NCI-H146 treated with DMSO at 0.1 percent for 48 hours (cell line): ENCODE data around the gene CEACAM19.
A peak's percentile ranks its signal among the peaks of the same experiment; 100 is the strongest.
"Not testable (repeated sequence)": the region's sequence is repeated elsewhere in the genome, so short reads cannot be mapped to it uniquely, and the experiment has no call there.

Experiments
- DNase-seq: peaks from one replicate; lab custom pipeline; 2025; ENCODE audit not compliant: unreplicated experiment; lab: John Stamatoyannopoulos, UW

Gene CEACAM19

GRCh38 chr19:44700547-44700946, 29.3 kb downstream of the CEACAM19 start:
- DNase-seq, result no peak

DNA sequence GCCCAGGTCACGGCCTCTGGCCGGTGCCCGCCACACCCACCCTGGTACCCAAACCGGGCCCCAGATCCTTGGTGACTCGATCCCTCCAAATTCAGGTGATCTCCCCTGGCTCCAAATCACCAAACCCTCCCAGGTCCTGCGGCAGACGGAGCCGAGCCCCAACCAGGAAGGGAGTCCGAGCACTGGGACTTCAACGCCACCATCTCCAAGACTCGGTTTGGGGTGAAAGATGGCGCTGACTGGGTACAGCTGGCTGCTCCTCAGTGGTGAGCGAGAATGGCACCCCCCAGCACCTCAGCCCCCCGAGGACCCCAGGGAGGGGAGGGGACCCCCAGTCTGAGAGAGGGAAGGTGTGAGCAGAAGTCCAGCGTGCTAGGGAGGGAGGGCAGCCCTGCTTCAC, 29.9 kb downstream of the CEACAM19 start:
- DNase-seq, result no peak

DNA sequence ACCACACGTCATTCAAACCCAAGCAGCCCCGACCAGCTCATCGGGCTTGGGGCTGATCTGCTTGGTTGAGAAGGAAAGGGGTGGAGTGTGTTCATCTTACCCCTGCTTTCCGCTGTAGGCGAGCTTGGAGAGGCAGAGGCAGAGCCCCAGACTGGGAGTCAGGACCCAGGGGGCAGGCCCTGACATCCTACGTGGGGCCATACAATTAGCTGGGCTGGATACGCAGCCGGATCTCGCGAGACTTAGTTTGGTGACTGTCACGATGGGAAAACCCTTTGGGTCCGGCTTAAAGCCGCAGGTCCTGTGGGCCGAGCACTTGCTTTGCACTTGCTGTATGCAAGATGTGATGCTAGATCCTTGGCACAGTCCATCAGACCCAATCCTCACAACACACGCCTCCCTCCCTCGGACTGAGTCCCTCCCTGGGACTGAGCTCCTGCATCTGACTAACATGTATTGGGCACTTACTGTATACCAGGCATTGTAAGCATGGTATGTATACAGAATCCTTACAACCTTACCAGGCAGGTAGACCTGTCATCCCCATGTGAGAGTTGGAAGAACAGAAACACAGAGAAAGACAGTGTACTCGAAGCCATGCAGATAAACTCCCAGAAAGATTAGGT, 31.4 kb downstream of the CEACAM19 start:
- no peak for DNase-seq

DNA sequence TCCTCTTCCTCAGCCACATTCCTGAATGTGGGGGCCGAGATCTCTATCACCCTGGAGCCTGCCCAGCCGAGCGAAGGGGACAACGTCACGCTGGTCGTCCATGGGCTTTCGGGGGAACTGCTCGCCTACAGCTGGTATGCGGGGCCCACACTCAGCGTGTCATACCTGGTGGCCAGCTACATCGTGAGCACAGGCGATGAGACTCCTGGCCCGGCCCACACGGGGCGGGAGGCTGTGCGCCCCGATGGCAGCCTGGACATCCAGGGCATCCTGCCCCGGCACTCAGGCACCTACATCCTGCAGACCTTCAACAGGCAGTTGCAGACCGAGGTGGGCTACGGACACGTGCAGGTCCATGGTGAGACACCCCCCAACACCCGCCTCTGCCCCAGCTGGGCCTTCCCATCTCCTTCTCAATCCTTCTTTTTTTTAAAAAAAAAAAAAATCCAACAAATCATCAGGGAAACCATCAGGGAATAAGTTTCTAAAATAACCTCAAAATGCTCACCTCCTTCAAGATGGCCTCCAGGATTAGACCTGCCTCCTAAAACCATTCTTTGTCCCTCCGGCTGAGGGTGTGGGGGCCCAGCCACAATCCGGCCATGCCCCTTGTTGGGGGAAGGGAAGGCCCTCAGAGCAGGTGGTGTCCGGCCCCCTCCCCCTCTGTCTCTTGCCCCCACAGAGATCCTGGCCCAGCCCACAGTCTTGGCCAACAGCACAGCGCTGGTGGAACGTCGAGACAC, 32.2 kb downstream of the CEACAM19 start:
- DNase-seq, result no peak

GRCh38 chr19:44704982-44705381, 33.7 kb downstream of the CEACAM19 start:
- DNase-seq, result no peak

- DNase-seq, result no peak
These were observed 34.3 kb downstream of the CEACAM19 start for GRCh38 chr19:44705502-44706010.

DNA sequence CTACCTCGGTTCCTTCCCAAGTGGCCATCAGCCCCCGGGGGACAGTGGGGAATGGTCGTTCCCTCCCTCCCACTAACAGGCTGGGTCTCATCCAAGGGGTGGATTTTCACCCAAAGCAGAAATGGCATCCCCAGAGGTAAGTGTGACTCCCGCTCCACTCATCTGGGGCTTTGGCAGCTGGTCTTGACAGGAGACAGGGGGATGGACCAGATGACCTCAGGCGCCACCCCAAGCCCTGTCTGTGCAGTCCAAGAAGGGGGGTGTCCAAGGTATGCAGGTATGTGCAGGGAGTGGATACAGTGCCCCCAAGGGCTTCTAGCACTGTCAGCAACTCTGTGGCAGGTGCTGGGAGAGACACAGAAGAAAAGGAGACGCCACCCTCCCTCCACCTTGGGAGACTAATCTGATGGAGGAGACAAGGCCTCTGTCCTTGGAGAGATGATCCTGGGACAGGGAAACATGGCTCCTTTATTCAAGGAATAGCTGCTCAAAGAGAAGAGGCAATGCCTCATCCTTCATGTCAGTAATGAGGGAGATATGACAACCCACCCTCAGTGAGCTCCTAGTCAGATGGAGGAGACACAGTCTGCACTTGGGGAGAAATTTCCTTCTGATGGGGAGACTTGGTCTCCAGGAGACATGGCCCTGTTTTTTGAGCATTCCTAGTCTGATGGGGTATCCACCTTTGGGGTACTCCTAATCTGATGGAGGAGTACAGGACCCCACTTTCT, 35.4 kb downstream of the CEACAM19 start:
- no peak for DNase-seq

DNA sequence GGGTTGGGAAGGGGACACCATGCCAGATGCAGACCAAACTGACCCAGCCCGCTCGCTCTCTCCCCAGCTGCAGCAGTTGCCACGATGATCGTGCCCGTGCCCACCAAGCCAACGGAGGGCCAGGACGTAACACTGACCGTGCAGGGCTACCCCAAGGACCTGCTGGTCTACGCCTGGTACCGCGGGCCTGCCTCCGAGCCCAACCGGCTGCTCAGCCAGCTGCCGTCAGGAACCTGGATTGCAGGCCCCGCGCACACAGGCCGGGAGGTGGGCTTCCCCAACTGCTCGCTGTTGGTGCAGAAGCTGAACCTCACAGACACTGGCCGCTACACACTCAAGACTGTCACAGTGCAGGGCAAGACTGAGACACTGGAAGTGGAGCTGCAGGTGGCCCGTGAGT, 36.5 kb downstream of the CEACAM19 start:
- no peak for DNase-seq

- no peak for DNase-seq
These were observed 37.7 kb downstream of the CEACAM19 start for GRCh38 chr19:44708940-44709339.

- DNase-seq, result not testable (repeated sequence)
These were observed 38.4 kb downstream of the CEACAM19 start for GRCh38 chr19:44709434-44710266.

DNA sequence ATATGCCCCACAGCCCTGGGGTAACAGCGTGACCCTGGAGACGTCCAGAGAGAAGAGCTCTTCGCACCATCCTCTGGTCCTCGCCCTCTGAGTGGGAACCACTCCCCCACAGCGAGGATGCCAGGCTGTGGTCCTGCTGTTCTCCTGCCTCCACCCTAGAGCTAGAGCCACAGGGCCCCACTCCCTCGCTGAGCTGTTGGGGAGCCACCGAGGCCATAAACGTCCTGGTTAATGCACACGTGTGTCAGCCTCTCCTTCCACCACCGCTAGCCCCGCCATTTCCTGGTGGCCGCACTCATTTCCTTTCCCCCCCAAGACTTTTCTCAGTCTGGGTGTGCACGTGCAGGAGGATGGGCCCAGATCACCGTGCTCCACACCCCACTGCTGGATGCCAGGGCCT, 39.2 kb downstream of the CEACAM19 start:
- DNase-seq, result no peak

GRCh38 chr19:44712864-44713515, 41.7 kb downstream of the CEACAM19 start:
- no peak for DNase-seq

GRCh38 chr19:44714597-44715169, 43.4 kb downstream of the CEACAM19 start:
- no peak for DNase-seq

DNA sequence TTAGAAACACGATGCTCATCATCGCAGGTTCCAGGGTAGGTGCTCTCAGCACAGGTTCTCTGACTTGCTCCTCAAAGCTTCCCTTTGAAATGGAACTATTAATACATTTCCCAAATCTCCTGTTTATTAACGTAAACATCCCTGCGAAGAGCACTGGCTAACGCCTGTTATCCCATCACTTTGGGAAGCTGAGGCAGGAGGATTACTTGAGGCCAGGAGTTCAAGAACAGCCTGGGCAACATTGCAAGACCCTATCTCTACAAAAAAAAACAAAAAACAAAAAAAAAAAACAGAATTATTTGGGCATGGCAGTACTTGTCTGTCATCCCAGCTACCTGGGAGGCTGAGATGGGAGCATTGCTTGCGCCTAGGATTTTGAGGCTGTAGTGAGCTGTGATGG, 46.3 kb downstream of the CEACAM19 start:
- DNase-seq, result no peak

DNA sequence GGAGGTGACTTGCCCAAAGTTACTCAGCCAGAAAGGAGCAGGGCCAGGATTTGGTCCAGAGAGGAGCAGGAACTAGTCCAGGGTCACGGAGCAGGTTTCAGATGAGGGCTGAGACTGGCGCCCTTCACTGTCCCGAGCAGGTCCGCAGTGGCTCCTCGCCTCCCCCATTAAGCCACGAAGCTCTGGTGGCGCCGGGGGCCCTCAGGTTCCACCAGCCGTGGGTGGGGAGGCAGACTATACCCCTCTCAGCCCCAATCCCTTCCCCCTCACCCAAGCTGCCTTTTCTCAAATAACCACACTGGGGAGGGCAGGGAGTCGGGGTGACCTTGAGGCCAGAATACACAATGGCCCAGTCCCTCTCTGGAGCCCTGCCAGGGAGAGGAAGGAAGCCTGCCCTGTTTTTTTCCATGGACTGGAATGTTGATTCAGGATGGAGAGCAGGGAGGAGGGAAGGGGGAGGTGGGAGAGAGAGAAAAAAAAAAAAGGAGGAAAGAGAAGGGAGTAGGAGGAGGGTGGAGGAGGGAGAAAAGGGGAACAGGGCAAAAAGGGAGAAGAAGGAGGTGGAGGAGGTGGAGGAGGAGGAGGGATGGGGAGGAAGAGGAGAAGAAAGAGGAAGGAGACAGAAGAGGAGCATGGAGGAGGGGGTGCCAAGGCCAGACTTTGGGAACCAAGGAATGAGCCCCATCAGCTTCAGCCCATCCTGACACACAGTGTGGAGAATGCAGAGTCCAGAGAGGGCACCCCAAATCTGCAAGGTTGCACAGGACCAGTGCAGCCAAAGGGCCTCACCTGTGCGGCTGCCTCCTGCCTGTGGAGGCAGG, 47.4 kb downstream of the CEACAM19 start:
- peak; percentile 64 for DNase-seq

DNA sequence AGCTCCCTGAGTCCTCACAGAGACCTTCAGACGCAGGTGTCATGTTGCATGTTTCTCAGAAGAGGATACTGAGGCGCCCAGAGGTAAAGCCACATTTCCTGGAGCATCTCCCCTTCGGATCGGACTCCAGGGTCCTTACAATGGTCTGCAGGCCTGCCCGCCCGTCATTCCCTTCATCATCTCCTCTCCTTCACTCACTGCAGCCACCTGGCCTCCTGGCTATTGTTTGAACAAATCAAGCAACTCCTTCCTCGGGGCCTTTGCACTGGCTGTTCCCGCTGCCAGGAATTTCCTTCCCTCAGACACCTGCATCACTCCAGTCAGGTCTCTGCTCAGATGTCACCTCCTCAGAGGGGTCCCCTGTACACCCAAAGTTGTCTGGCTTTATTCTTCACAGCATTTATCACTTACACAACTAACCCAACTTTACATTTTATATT, 48.0 kb downstream of the CEACAM19 start:
- DNase-seq, result no peak

DNA sequence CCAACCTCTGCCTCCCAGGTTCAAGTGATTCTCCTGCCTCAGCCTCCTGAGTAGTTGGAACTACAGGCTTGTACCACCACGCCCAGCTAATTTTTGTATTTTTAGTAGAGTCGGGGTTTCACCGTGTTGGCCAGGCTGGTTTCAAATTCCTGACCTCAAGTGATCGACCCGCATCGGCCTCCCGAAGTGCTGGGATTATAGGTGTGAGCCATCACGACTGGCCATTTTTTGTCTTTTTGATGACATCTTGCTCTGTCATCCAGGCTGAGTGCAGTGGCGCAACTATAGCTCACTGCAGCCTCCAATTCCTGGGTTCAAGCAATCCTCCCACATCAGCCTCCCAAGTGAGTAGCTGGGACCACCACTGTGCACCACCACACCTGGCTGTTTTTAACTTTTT, 49.1 kb downstream of the CEACAM19 start:
- DNase-seq, result not testable (repeated sequence)

DNA sequence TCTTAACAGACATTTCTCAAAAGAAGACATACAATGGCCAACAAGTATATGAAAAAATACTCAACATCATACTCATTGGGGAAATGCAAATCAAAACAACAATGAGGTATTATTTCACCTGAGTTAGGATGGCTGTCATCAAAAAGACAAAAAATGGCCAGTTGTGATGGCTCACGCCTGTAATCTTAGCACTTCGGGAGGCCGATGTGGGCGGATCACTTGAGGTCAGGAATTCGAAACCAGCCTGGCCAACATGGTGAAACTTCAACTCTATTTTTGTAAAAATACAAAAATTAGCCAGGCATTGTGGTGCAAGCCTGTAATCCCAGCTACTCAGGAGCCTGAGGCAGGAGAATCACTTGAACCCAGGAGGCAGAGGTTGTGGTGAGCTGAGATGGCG, 49.7 kb downstream of the CEACAM19 start:
- DNase-seq, result no peak

GRCh38 chr19:44721369-44721768, 50.1 kb downstream of the CEACAM19 start:
- not testable (repeated sequence) for DNase-seq
